Fibroblast of pulmonary artery (primary cell): ENCODE results near the gene RNU7-1.

ENCODE experiments used
- DNase-seq: peaks from one replicate; pipeline ENCODE4 v3.0.0-alpha.2; 2010; ENCODE audit warnings: low read depth
- H3K4me3 ChIP-seq: replicated peaks from 2 replicates; pipeline ENCODE4 v1.5.1; 2011; ENCODE audit warnings: low read depth, mild to moderate bottlenecking, control low read depth, low read length, moderate library complexity
- TF ChIP-seq, protein P1 (sequence below): IDR thresholded peaks from 2 replicates; pipeline ENCODE4 v1.5.1; 2011; ENCODE audit warnings: mild to moderate bottlenecking, control low read depth, low read length, inconsistent platforms; ENCODE audit errors: missing control alignments

The RNU7-1 gene

DNA sequence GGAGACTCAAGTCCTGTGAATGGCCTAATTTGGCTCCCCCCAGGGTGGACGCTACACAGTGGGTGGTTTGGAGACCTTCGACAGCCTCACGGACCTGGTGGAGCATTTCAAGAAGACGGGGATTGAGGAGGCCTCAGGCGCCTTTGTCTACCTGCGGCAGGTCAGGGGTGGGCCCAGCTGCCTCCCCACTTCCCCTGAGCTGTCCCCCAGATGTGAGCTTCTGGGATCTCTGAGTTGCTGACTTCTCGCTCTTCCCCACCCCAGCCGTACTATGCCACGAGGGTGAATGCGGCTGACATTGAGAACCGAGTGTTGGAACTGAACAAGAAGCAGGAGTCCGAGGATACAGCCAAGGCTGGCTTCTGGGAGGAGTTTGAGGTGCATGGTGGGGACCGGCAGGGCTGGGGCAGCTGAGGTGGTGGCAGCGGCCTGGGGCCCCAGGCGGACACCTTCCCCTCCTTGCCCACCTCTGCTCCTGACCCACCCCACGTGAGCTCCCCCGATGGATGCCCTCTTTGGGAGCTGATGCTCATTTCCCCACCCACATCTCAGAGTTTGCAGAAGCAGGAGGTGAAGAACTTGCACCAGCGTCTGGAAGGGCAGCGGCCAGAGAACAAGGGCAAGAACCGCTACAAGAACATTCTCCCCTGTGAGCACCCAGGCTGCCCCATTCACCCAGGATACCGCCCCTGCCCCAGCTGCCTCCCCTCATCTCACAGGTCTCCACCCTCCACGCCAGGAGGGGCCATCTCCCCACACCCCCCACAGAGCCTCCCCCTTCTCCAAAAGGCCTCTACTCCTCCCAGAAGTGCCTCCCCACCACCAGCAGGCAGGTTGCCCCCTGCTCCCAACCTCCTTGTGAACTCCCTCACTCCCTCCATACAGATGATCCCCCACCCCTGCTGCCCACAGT is 11.7 kb downstream of the RNU7-1 start:
- no peak overlapping the region for H3K4me3 ChIP-seq

DNA sequence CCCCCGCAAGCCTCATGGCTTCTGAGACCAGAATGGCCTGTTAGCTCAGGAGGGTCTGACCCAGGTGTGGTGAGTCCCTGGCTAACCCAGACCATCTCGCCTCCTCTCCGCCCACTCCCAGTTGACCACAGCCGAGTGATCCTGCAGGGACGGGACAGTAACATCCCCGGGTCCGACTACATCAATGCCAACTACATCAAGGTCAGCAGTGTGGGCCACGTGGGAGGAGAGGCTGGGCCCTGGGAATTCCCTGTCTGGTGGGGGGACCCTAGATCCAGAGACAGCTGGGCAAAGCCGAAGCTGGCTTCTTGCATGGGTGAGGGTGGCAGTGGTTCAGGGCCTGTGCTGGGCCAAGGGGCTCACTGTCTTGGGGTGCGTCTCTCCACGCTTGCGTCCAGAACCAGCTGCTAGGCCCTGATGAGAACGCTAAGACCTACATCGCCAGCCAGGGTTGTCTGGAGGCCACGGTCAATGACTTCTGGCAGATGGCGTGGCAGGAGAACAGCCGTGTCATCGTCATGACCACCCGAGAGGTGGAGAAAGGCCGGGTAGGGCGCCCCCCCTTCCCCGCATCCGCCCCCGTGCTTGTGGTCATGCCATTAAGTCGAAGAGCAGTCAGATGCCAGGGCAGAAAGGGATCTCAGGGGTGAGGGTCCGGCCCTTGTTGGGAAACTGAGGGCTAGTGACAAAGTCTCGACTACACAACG is 12.6 kb downstream of the RNU7-1 start:
- TF ChIP-seq, protein P1, sequence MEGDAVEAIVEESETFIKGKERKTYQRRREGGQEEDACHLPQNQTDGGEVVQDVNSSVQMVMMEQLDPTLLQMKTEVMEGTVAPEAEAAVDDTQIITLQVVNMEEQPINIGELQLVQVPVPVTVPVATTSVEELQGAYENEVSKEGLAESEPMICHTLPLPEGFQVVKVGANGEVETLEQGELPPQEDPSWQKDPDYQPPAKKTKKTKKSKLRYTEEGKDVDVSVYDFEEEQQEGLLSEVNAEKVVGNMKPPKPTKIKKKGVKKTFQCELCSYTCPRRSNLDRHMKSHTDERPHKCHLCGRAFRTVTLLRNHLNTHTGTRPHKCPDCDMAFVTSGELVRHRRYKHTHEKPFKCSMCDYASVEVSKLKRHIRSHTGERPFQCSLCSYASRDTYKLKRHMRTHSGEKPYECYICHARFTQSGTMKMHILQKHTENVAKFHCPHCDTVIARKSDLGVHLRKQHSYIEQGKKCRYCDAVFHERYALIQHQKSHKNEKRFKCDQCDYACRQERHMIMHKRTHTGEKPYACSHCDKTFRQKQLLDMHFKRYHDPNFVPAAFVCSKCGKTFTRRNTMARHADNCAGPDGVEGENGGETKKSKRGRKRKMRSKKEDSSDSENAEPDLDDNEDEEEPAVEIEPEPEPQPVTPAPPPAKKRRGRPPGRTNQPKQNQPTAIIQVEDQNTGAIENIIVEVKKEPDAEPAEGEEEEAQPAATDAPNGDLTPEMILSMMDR, result no peak
- H3K4me3 ChIP-seq, result no peak overlapping the region
- DNase-seq, result no peak

More for the DNA sequence above, 11.7 kb downstream of the RNU7-1 start:
- no peak for DNase-seq
- TF ChIP-seq, protein P1, result no peak

DNA sequence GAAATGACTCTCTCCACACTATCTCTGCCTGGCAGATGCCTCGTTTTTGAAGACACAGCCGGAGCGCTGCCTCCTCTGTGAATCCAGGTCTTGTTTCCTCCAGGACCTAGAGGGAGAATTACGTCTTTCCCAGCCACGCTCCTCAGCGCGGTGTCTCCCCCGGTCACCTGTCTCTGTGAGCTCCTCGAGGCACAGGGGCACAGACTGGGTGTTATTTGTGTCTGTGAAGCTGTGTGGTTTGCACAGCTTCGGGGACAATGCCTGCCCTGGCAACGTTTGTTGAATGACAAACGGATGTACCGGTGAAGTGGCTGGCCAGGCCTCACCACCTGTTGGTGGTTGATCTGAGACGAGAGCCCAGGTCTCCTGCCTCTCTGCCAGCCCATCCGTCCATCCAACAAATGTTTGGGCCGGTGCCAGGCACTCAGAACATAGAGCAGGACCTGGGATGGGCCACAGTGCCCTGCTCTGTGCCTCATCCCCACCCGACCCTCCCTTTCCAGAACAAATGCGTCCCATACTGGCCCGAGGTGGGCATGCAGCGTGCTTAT is 13.6 kb downstream of the RNU7-1 start:
- no peak for DNase-seq
- TF ChIP-seq, protein P1, result no peak

DNA sequence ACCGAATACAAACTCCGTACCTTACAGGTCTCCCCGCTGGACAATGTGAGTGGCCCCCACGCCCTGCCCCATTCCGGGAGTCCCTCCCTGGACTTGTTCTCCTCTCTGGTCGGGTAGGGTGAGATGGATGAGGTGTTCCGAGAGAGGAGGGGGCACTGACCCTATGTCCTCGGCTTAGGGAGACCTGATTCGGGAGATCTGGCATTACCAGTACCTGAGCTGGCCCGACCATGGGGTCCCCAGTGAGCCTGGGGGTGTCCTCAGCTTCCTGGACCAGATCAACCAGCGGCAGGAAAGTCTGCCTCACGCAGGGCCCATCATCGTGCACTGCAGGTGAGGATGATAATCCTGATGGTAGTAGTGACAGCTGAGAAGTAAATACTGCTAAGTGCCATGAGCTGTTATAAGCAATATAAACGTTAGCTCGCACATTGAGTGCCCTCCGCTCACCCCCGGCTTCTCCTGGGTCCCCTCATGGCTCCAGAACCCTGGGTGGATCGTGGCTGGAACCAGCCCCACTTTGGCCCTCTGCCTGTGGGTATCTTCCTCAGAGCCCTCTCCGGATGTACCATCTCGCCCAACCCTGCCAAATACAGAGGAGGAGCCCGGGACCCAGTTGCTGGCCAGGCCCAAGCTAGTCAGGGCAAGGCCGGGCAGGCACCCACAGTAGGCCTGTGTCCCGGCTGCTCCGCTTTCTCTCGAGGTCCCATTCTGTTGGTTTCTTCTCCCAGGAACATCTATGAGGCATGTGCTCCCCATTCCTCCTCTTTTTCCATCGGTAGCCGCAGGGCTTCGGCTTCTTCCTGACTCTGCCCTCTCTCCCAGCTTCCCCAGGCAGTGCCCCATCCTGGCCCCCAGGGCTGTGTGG is 14.4 kb downstream of the RNU7-1 start:
- TF ChIP-seq, protein P1, result no peak
- no peak overlapping the region for H3K4me3 ChIP-seq
- no peak for DNase-seq

More for the DNA sequence above, 13.6 kb downstream of the RNU7-1 start:
- no peak overlapping the region for H3K4me3 ChIP-seq

DNA sequence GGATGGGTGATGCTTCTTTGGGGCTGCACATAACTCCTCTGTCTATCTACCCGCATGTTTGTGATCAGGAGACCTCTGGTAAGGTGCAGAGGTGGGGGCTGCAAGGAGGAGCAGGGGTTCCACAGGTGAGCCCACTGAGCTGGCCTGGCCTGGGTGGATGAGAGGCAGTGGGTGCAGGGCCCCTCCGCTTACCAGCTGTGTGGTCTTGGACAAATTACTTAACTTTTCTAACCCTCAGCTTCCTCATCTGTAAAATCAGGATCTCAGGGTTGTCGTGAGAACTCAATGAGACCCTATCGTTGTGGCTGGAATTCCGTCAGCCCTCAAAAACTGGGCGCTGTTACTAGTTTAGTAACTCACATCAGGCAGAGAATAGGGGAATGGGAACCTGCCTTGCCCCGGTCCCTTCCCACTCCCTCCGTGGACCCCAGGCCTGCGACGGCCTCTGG is 15.0 kb downstream of the RNU7-1 start:
- no peak overlapping the region for H3K4me3 ChIP-seq
- no peak for DNase-seq
- TF ChIP-seq, protein P1, result no peak
